ENCODE data around the gene AHSP.

DNA sequence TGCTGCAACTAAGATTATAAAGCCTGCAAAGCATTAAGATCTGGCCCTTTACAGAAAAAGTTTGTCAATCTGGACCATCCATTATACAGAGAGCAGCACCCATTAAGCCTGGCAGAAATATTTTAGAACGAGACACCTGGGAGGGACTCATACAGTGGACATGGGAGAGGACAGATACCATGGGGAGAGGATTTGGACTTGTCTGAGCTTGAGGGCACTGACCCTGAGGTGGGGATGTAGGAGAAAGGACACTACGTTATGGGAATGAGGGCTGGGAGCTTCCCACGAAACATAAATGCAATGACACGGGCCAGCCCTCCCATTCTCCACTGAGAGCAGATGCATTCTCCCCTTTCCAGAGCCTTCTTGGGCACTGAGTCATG lies 25.7 kb upstream of the AHSP start:
- TF ChIP-seq, protein P1, sequence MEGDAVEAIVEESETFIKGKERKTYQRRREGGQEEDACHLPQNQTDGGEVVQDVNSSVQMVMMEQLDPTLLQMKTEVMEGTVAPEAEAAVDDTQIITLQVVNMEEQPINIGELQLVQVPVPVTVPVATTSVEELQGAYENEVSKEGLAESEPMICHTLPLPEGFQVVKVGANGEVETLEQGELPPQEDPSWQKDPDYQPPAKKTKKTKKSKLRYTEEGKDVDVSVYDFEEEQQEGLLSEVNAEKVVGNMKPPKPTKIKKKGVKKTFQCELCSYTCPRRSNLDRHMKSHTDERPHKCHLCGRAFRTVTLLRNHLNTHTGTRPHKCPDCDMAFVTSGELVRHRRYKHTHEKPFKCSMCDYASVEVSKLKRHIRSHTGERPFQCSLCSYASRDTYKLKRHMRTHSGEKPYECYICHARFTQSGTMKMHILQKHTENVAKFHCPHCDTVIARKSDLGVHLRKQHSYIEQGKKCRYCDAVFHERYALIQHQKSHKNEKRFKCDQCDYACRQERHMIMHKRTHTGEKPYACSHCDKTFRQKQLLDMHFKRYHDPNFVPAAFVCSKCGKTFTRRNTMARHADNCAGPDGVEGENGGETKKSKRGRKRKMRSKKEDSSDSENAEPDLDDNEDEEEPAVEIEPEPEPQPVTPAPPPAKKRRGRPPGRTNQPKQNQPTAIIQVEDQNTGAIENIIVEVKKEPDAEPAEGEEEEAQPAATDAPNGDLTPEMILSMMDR (IDR thresholded peaks at IDR 0.05; ENCODE audit: low read depth, low read length) = no peak
- TF ChIP-seq POLR2A (IDR thresholded peaks at IDR 0.05; ENCODE audit: extremely low read depth, insufficient read length) = no peak
